ENCODE data around the gene SEMA6D.
A peak's percentile ranks its signal among the peaks of the same experiment; 100 is the strongest.

The SEMA6D gene

DNA sequence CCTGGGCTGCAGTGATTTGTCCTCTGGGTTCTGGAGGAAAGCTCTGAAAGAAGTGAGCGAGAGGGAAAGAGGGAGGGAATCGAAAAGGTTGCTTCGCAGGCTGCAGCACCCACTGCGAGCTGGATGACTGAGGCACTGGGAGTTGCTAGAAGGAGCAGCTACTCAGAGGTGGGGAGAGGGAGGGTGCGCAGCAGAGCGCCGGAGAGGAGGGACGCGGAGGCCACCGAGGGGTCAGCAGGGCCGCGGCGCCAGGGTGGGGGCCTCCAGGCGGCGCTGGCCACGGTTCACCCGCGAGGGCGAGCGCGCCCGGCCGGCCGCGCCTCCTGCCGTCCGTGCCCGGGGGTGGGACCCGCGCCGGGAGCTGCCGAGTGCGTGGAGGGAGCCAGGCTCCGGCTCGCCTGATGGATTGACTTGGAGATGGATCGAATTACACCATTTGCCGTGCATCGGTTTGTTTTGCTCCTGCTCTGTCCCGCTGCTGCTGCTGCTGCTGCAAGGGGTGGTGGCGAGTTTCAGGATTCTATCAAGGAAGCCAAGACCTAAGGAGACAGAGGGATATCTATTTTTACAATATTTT, at the start of gene SEMA6D:
TSS of gene SEMA6D (plus strand) at position 470 of the 577 bp plus-strand sequence. CDS start 42,294 bp downstream, outside the sequence.
- peak; percentile 84 for DNase-seq (ENCODE audit: low spot score)

DNA sequence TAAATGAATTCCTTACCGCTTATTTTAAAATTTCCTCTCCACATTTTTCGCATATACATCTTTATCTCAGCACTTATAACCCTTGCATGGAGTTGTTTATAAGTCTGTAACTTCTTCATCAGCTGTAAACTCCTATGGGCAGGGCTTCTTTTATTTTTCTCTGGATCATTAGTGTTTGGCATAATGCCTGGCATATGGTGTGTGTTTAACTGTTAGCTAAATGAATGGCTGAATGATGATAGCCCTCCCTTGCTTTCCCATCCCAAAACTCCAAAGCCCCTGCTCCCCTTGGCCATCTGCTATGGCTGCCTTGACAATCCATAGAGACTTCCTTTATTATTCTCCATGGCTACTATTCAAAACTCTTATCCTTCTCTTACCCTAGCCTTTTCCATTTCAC, 48.1 kb upstream of the SEMA6D start:
- no peak for DNase-seq (ENCODE audit: low spot score)

DNA sequence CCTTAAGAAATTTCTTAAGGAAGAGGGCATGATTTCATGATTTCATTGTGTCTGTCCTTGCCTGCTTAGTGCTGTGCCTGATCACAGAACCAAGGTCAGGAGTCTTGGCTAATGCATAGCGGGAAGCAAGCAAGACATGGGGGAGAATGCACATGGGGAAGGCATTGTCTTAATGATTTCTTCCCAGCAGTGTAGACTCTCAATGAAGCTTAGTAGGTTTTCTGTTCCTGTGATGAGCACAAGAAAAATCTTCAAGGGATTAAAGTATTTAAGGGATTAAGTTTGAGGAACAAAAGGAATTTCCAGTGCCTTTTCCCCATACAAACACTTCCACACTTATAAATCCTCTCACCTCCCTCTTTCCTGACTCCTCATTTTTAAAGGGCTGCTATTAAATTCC, 46.9 kb upstream of the SEMA6D start:
- DNase-seq (ENCODE audit: low spot score) = no peak

- no peak for DNase-seq (ENCODE audit: low spot score)
These were observed 44.0 kb upstream of the SEMA6D start for GRCh38 chr15:47673232-47673761.

- DNase-seq (ENCODE audit: low spot score) = no peak
These were observed 42.6 kb upstream of the SEMA6D start for GRCh38 chr15:47674586-47675232.

- peak; percentile 30 for DNase-seq (ENCODE audit: low spot score)
These were observed 41.6 kb upstream of the SEMA6D start for GRCh38 chr15:47675735-47676134.

GRCh38 chr15:47678040-47678439, 39.3 kb upstream of the SEMA6D start:
- no peak for DNase-seq (ENCODE audit: low spot score)

GRCh38 chr15:47682661-47683060, 34.6 kb upstream of the SEMA6D start:
- no peak for DNase-seq (ENCODE audit: low spot score)

DNA sequence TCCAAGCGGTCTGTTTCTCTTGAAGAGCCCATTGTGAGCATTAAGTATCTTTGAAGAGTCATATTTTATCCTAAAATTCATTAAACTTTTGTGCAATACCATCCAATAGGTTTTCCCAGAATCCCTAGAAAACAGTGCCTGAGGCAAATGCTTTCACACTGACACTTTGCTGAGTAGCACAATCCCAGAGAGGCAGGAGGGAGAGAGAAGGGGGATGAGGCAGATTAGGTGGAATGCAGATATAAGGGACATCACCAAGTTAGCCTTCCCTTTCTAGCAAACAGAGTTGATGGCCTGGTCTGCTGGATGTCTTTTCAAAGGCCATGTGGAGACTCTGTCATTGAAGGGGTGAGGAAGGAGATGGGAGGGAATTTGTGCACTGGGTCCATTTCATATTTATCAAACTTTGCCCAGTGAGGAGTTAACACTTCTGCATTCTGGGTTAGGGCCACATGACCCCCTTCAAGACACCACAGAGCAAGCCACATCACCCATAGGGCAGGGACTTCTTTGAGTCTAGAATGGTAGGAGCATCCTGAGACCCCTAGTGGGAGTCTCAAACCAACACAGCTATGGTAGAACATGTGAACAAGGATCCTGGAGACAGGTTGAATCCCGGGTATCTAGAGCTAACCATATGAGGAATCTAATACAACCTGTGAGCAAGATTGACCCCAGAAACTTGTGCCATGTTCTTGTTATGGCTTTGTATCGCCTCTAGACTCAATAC, 32.0 kb upstream of the SEMA6D start:
- DNase-seq (ENCODE audit: low spot score) = no peak

- DNase-seq (ENCODE audit: low spot score) = no peak
These were observed 28.7 kb upstream of the SEMA6D start for GRCh38 chr15:47688573-47689086.

- no peak for DNase-seq (ENCODE audit: low spot score)
These were observed 27.6 kb upstream of the SEMA6D start for GRCh38 chr15:47689660-47690059.

GRCh38 chr15:47691882-47692281, 25.4 kb upstream of the SEMA6D start:
- DNase-seq (ENCODE audit: low spot score) = no peak

- no peak for DNase-seq (ENCODE audit: low spot score)
These were observed 21.0 kb upstream of the SEMA6D start for GRCh38 chr15:47696351-47696750.

DNA sequence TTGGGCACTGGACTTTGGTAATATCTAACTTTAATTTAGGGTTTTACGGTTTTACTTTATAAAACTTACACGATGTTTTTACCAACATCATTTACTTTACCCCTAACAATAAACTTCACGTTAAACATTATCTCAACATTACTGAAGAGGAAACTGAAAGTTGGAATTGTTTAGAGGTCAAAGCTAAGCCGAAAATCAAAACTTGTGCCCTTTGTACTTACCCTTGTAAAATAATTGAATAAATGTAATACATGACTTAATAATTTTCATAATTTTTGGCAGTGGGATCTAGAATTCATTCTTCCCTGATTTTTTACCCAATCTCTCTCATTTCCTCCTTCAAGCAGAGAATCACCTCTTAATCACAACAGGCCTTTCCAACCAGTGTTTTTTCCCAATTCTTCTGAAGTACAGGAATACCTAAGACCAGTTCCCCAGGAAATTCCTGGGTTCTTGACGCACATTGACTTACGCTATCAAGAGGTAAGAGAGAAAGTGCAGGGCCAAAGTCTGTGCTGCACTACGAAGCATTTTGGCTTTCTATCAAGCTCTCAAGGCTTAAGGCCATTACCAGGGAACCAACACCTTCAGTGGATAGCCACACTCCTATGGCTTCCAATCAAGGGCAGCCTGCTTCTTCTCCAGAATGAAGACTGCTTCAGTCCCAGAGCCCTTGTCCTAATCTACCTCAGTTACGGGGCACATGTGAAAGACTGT, 11.9 kb upstream of the SEMA6D start:
- DNase-seq (ENCODE audit: low spot score) = no peak

DNA sequence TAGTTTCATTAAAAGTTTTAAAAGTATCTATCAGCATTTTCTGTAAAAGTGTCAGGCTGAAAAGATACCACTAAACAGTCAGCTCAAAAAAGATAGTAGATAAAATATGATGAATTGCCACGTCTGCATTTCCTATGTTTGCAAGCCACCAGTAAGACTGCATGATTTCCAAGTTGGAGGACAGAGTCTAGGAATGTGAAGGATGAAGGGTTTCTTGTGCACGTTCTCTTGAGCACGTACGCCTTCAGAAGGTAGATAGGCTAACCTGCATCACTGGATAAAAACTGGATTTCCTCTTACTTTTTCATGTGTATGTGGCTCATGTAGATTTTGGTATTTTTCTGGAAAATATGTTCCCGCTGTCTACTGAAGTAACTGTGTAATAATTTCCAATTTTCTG, 9.9 kb upstream of the SEMA6D start:
- no peak for DNase-seq (ENCODE audit: low spot score)

DNA sequence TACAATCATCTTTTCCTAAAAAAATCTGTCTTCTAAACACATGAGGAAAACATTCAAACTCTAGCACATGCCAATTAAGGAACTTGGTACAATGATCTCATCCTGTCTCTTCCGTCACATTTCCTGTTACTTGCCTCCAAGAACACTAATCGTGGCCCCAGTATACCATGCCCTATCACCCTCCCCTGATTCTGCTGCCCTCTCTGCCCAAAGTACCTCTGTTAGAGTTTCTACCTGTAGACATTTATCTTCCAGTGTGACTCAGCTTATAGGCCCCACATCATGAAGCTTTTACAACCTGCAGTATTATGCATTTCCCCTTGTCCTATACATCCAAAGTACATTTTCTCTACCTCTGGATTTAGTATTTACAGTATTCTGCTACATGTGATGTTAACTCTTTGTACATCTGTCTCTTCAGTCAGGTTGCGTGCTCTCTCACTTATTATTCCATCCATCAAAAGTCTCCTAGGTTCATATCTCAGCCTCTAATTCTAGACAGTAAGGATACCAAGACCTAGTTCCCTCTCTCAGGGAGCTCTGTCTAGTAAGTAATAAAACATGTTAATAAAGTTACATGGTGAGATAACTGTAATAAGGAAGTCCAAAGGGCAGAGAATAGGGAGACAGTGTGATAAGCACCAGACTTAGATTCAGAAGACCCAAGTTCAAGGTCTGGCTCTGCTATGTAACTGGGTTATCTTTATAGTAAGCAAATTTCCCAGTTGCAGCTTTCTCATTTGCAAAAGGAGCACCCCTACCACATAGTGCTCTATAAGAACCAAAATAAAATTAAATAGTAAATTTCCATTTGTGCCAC, 8.9 kb upstream of the SEMA6D start:
- DNase-seq (ENCODE audit: low spot score) = no peak

DNA sequence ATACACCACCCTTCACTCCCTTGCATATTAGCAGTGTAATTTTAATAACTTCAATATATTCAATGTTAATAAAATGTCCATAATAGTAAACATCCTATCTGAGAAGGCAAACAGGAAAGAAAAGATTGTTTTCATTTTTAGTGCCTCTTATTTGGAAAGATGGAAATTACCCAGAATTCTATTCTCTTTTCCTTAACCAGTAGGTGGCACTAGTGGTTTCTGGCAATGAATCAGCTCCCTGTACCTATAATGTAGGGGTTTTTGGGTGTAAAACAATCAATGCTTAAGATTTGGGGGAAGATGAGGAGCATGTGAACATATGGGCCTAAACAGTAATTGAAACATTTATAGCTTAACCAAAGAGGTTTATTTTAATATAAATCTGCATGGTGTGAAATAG, 5.7 kb upstream of the SEMA6D start:
- peak; percentile 14 for DNase-seq (ENCODE audit: low spot score)

DNA sequence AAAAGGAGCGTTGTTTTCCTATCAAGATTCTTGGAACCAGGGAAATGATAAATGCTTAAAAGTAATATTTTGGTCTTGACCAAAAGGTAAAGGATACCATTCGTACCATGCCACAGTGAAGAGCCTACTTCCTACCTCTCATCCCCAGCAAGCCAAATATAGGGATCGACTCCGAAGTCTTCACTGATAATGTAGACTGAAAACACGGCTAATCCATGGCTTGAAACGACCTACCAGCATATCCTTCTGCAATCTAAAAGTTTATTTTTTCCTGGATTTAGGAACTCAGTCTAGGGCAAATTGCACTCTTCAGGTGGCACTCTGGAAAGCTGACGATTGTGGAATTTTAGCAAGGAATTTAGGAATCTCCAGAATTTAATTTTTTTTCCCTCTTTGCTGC, 1.9 kb upstream of the SEMA6D start:
- DNase-seq (ENCODE audit: low spot score) = no peak

GRCh38 chr15:47715856-47716445, 1.4 kb upstream of the SEMA6D start:
- no peak for DNase-seq (ENCODE audit: low spot score)

GRCh38 chr15:47716516-47716915, 789 bp upstream of the SEMA6D start:
- no peak for DNase-seq (ENCODE audit: low spot score)
